GM10266 (cell line): ENCODE data around the gene RNF220.

Experiments
- DNase-seq: peaks from one replicate; pipeline ENCODE4 v3.0.0; 2012; ENCODE audit errors: extremely low spot score
- TF ChIP-seq, protein P1 (sequence below): IDR thresholded peaks from 2 replicates; pipeline ENCODE4 v1.5.1; 2012; ENCODE audit warnings: mild to moderate bottlenecking, low read depth; ENCODE audit not compliant: control insufficient read depth, insufficient read depth; ENCODE audit errors: missing control alignments

The RNF220 gene

DNA sequence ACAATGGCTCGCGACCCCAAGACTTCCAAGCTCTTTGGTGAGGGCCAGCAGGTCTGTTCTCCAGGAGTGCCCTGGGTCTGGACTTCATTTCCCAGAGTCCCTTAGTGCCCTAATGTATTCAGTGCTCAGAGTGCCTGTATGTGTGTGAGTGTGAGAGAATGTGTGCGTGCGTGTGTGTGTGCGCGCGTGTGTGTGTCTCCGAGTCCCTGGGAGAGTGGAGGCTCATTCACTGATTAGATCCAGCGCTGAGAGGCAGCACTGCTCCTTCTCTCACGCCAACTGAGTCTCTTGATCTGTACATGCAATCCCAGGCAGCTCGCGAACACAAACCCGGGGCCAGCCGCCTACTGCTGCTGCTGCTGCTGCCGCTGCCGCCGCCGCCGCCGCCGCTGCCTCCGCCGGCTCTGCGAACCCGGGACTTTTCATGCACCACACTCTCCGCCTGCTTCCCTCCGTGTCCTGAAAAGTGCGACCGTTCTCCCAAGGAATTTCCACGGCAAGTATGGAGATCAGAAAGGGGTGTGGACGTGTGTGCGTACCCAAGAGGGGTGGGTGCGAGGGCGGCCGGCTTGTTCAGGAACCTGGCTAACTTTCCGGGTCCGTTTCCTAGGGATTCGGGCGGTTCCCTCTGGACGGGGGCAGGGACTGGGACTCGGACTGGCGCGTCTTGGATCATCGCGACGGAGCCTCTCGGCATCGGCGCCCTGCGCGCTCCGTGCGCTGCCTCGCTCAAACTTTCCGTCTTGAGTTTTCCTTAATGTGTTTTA is at the start of gene RNF220:
TSS of gene RNF220 (plus strand) at position 225 of the 767 bp plus-strand sequence.
- TF ChIP-seq, protein P1, sequence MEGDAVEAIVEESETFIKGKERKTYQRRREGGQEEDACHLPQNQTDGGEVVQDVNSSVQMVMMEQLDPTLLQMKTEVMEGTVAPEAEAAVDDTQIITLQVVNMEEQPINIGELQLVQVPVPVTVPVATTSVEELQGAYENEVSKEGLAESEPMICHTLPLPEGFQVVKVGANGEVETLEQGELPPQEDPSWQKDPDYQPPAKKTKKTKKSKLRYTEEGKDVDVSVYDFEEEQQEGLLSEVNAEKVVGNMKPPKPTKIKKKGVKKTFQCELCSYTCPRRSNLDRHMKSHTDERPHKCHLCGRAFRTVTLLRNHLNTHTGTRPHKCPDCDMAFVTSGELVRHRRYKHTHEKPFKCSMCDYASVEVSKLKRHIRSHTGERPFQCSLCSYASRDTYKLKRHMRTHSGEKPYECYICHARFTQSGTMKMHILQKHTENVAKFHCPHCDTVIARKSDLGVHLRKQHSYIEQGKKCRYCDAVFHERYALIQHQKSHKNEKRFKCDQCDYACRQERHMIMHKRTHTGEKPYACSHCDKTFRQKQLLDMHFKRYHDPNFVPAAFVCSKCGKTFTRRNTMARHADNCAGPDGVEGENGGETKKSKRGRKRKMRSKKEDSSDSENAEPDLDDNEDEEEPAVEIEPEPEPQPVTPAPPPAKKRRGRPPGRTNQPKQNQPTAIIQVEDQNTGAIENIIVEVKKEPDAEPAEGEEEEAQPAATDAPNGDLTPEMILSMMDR = no peak
- no peak for DNase-seq

DNA sequence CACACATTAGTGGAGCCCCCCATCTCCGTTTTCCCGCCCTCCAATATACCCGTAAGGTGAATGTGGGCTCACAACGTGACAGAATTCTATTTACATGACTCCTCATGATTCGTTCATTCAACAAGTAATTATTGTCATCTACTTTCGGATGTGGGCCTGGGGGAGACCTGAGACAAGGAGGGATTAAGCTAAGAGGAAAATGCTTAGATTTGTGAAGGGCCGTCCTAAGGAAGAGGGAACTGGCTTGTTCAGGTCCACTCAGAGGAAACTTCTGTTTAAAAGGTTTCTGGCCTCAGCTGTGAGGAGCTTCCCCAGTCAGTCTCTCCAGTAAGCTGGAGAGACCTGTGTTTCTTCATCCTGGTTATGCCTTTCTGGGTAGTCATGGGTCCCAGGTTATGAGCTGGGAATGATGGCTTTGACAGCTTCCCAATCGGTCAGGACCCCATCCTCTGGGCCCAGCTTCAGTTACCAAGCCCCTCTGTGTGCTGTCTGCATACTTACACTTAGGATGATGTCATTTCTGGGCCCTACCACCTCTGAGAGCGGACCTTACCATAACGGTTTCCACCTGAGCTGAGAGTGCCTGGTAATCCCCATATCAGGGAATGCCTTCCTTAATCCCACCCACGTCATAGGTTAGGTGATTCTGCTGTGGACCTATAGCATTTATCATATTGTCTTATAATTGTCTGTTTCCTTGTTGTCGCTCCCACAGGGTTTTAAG is 49.3 kb upstream of the RNF220 start:
- TF ChIP-seq, protein P1 = no peak
- no peak for DNase-seq

DNA sequence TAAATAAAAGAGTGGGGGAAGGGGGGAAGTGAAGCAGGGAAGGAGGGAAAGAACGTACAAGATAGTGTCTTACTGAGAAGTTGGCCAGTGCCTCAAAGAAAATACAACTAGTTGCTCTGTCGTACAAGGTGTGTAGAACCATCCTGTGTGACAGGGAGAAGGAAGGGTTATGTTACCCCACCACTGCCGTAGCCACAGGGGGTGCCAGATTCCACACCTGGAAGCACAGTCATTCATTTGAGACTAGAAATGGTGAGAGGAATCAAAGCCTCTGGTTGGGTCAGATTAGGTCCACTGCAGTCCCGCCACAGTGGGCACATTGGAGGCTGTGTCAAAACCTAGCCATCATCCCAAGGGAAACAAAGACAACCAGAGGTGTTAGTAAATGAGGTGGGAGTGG is 47.3 kb upstream of the RNF220 start:
- DNase-seq = no peak
- TF ChIP-seq, protein P1 = no peak

DNA sequence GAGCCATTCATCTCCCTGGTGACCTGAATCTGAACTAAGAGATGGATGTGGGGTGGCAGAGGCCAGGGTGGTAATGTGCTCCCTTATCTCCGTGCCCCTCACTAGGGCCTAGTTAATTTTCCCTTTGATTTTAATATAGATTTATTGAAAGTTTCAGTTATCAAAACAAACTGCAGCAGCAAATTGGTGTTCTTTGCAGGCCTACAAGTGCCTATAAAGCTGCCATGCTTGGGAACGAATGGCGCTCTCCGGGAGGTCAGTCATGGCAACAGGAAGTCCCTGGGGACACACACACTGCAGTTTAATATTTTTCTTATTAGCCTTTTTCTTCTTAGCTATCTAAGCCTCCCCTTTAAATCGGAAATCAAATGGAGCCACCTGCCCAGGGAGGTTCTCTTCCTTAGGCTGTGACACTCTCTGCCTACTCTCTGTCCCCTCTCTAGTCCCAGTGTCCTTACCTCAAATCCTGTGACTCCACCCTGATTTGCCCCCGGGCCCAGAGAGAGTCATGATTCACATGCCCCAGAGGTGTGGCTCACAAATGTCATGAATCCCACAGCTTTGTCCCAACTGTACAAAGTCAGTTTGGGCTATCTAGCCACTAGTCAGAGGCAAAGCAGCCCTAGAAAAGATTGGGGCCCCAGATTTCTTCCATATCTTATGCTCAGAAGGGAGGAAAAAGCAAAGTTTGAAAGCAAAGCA is 45.7 kb upstream of the RNF220 start:
- TF ChIP-seq, protein P1 = no peak
- no peak for DNase-seq

DNA sequence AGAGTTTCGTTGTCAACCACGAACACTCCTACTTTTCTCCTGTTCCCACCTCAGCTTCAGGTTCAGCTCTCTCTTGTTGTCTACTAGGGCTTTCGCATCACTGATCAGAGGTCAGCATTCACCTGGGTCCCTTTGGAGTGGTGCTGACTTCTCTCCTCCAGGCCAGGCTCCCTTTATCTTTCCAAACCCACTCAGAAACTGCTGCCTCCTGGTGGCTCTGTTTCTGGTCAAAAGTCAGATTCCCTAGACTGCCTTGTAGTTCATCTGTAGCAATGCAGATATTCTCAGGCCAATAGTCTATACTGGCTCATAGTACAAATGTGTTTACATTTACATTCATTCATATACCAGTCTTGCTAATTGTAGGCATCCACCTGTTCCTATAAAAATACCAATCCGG is 43.6 kb upstream of the RNF220 start:
- TF ChIP-seq, protein P1 = no peak
- no peak for DNase-seq

DNA sequence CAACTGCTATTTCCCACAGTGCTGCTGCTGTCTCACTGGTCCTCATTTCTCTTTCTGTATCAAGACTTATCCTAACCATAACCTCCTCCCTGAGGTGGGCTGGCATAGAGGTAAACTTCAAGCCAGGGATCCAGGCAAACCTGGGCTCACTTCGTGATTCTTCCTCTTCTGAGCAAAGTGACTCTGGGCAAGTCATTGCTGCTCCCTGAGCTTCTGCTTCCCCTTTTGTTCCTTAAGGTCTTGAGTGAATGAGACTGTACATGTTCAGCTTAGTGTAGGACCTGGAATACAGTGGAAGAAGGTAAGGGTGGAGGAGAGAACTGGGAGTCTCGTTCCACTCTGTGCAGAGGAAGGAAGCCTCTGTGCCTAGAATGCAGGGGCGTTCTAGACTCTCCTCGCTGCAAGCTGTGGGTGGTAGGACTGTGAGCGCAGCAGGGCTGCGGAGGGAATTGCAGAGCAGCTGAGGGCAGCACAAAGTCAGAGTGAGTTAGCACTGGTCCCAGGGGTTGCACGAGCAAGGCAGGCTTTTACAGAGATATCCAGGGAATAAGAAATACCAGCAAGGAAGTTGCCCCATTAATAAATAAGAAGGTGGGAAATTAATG is 38.6 kb upstream of the RNF220 start:
- no peak for DNase-seq
- TF ChIP-seq, protein P1 = no peak
